HG03045 (cell line): ENCODE measurements around the gene RBM28.

Experiments used
- ATAC-seq: cut with Tn5 transposase; IDR thresholded peaks from one replicate; pipeline ENCODE4 v1.9.1; 2021; ENCODE audit warnings: mild to moderate bottlenecking, moderate library complexity; ENCODE audit not compliant: unreplicated experiment

Gene RBM28

GRCh38 chr7:128263420-128263819, 80.3 kb downstream of the RBM28 start:
- ATAC-seq: no peak

- ATAC-seq: no peak
These were observed 81.3 kb downstream of the RBM28 start for GRCh38 chr7:128262273-128263028.

GRCh38 chr7:128260069-128260795, 83.5 kb downstream of the RBM28 start:
- no peak for ATAC-seq

- ATAC-seq: no peak
These were observed 84.3 kb downstream of the RBM28 start for GRCh38 chr7:128259131-128260061.

- ATAC-seq: no peak
These were observed 86.2 kb downstream of the RBM28 start for GRCh38 chr7:128257458-128257857.

GRCh38 chr7:128255271-128255670, 88.4 kb downstream of the RBM28 start:
- no peak for ATAC-seq

- ATAC-seq: no peak
These were observed 89.2 kb downstream of the RBM28 start for GRCh38 chr7:128254470-128254869.

GRCh38 chr7:128253701-128254100, 90.0 kb downstream of the RBM28 start:
- ATAC-seq: no peak

- ATAC-seq: no peak
These were observed 92.4 kb downstream of the RBM28 start for GRCh38 chr7:128251337-128251736.
